ENCODE results near the gene FUT4. TPM values are rescaled to one million over a fixed set of nuclear protein-coding genes. Genes with fewer than 3 reads are reported as not detected.
"Not testable (repeated sequence)": the region's sequence is repeated elsewhere in the genome, so short reads cannot be mapped to it uniquely, and the experiment has no call there.

The FUT4 gene
- total RNA-seq, 4 donors from 2014 or later = 0.92 to 1.9 (median 1.5) TPM

- Histone ChIP-seq H3K27me3 (no peaks in the 10 kb centered on the region), H3K27ac (no peak overlapping the region), H3K4me1 (peaks cover 0 to under 1% of the 10 kb centered on the region in 2 donors), H3K36me3 (no peaks in the 10 kb centered on the region), H3K9me3 (no peaks in the 10 kb centered on the region), H3K4me3 (no peak overlapping the region)
- ATAC-seq (no peak), DNase-seq (no peak)
- in situ Hi-C loops (cut with MboI; ENCODE audit: low sequenced_read_pairs in 4 of 4) (no loop called here), intact Hi-C loops (cut with DNase I; ENCODE audit: low total_unique reads) (no loop called here)
- no peak for TF ChIP-seq POLR2A (IDR thresholded peaks at IDR 0.05)
- TF ChIP-seq, protein P1, sequence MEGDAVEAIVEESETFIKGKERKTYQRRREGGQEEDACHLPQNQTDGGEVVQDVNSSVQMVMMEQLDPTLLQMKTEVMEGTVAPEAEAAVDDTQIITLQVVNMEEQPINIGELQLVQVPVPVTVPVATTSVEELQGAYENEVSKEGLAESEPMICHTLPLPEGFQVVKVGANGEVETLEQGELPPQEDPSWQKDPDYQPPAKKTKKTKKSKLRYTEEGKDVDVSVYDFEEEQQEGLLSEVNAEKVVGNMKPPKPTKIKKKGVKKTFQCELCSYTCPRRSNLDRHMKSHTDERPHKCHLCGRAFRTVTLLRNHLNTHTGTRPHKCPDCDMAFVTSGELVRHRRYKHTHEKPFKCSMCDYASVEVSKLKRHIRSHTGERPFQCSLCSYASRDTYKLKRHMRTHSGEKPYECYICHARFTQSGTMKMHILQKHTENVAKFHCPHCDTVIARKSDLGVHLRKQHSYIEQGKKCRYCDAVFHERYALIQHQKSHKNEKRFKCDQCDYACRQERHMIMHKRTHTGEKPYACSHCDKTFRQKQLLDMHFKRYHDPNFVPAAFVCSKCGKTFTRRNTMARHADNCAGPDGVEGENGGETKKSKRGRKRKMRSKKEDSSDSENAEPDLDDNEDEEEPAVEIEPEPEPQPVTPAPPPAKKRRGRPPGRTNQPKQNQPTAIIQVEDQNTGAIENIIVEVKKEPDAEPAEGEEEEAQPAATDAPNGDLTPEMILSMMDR (IDR thresholded peaks at IDR 0.05 in 4 of 5, conservative IDR thresholded peaks at IDR 0.05 in 1 of 5) = no peak
These were observed 6.8 kb downstream of the FUT4 start for GRCh38 chr11:94550513-94550912.

GRCh38 chr11:94553938-94554337 lies 10.2 kb downstream of the FUT4 start:
- no peaks in the 10 kb centered on the region for H3K36me3 ChIP-seq
- H3K27ac ChIP-seq = no peak overlapping the region
- H3K4me3 ChIP-seq = no peak overlapping the region
- ATAC-seq (no peak), DNase-seq (no peak)
- no peaks in the 10 kb centered on the region for H3K27me3 ChIP-seq
- TF ChIP-seq, protein P1 (IDR thresholded peaks at IDR 0.05 in 4 of 5, conservative IDR thresholded peaks at IDR 0.05 in 1 of 5) = no peak
- no peak for TF ChIP-seq POLR2A (IDR thresholded peaks at IDR 0.05)
- in situ Hi-C loops (cut with MboI; ENCODE audit: low sequenced_read_pairs in 4 of 4) (no loop called here), intact Hi-C loops (cut with DNase I; ENCODE audit: low total_unique reads) (no loop called here)
- H3K9me3 ChIP-seq = no peaks in the 10 kb centered on the region
- no peaks in the 10 kb centered on the region for H3K4me1 ChIP-seq

DNA sequence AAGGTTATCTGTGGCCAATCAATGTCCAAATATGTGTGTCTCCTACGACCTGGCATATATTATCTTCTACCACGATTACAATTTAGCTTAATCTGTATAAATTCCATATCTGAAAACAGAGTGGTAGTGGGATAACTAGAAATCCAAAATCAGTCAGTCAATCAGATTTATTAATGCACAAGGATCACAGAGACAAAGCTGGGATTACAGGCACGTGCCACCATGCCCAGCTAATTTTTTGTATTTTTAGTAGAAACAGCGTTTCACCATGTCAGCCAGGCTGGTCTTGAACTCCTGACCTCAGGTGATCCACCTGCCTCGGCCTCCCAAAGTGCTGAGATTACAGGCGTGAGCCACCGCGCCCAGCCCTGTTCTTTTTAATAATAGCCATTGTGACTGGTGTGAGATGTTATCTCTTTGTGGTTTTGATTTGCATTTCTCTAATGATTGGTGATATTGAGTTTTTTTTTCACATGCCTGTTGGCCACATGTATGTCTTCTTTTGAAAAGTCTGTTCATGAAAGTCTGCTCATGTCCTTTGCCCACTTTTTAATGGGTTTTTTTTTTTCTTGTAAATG lies 12.1 kb downstream of the FUT4 start:
- H3K27ac ChIP-seq; in situ Hi-C loops (cut with MboI; ENCODE audit: low sequenced_read_pairs in 4 of 4); H3K4me1 ChIP-seq; H3K9me3 ChIP-seq; H3K4me3 ChIP-seq; ATAC-seq; DNase-seq; intact Hi-C loops (cut with DNase I; ENCODE audit: low total_unique reads); H3K27me3 ChIP-seq; H3K36me3 ChIP-seq: not testable (repeated sequence)

GRCh38 chr11:94557421-94557820 lies 13.7 kb downstream of the FUT4 start:
- no peak overlapping the region for H3K4me3 ChIP-seq
- no peak overlapping the region for H3K27ac ChIP-seq
- no peaks in the 10 kb centered on the region for H3K27me3 ChIP-seq
- in situ Hi-C loops (cut with MboI; ENCODE audit: low sequenced_read_pairs in 4 of 4) = no loop called here
- no peaks in the 10 kb centered on the region for H3K4me1 ChIP-seq
- H3K36me3 ChIP-seq = no peaks in the 10 kb centered on the region
- no peak for TF ChIP-seq POLR2A (IDR thresholded peaks at IDR 0.05)
- TF ChIP-seq, protein P1 (IDR thresholded peaks at IDR 0.05 in 4 of 5, conservative IDR thresholded peaks at IDR 0.05 in 1 of 5) = no peak
- H3K9me3 ChIP-seq = no peaks in the 10 kb centered on the region
- intact Hi-C loops (cut with DNase I; ENCODE audit: low total_unique reads) = no loop called here
- ATAC-seq (no peak), DNase-seq (no peak)

- H3K27me3 ChIP-seq = no peaks in the 10 kb centered on the region
- H3K4me3 ChIP-seq = no peak overlapping the region
- DNase-seq (no peak), ATAC-seq (no peak)
- no peak overlapping the region for H3K27ac ChIP-seq
- in situ Hi-C loops (cut with MboI; ENCODE audit: low sequenced_read_pairs in 4 of 4) (no loop called here), intact Hi-C loops (cut with DNase I; ENCODE audit: low total_unique reads) (no loop called here)
- H3K9me3 ChIP-seq = no peaks in the 10 kb centered on the region
- H3K4me1 ChIP-seq = no peaks in the 10 kb centered on the region
- TF ChIP-seq, protein P1 (IDR thresholded peaks at IDR 0.05 in 4 of 5, conservative IDR thresholded peaks at IDR 0.05 in 1 of 5) = no peak
- no peak for TF ChIP-seq POLR2A (IDR thresholded peaks at IDR 0.05)
- H3K36me3 ChIP-seq = no peaks in the 10 kb centered on the region
These were observed 14.3 kb downstream of the FUT4 start for GRCh38 chr11:94557992-94558391.

Measured in gastrocnemius medialis (tissue), 4 donors.